Naive thymus-derived CD8-positive, alpha-beta T cell (primary cell): Measurements from ENCODE around the gene RBFOX2. TPM values are rescaled to one million over a fixed set of nuclear protein-coding genes. Genes with fewer than 3 reads are reported as not detected.

Experiments
- ATAC-seq, 2 donors: fragments of 150-1000 bp; cut with Tn5 transposase in 1 of 2; sonication (Bioruptor Pico), chemical (Tn5 transposase) in 1 of 2; 1 replicate in 1 of 2; 2 replicates in 1 of 2; pipeline ENCODE4 v1.10.0; 2021; ENCODE audit warnings: mild to moderate bottlenecking in 2 of 2, moderate library complexity in 2 of 2
- POLR2A ChIA-PET: fragments of 350-600 bp; sonication (Branson Sonifier 250); formaldehyde crosslinking; loops from one replicate; lab custom pipeline; 2021; ENCODE audit warnings: antibody characterized with exemption; lab: Charles Lee
- DNase-seq, 10 donors: peaks; one replicate each; pipeline versions ENCODE4 v3.0.0 to v3.0.0-alpha.2; 2020 to 2022
- H3K27ac Mint-ChIP-seq, 10 donors: one replicate each; pipeline ENCODE4 v1.8.0; 2020 to 2022; ENCODE audit warnings: mild to moderate bottlenecking in 10 of 10, mixed read lengths in 10 of 10, moderate library complexity in 4 of 10, inconsistent platforms in 1 of 10
- H3K27me3 Mint-ChIP-seq, 5 donors: one replicate each; pipeline ENCODE4 v1.8.0; 2021 to 2022; ENCODE audit warnings: mixed read lengths in 5 of 5
- H3K36me3 Mint-ChIP-seq, 3 donors: one replicate each; pipeline ENCODE4 v1.8.0; 2020 to 2022; ENCODE audit warnings: mixed read lengths in 3 of 3, mild to moderate bottlenecking in 2 of 3, inconsistent platforms in 1 of 3
- H3K4me1 Mint-ChIP-seq, 4 donors: one replicate each; pipeline ENCODE4 v1.8.0; 2021 to 2022; ENCODE audit warnings: mixed read lengths in 4 of 4
- H3K4me3 Mint-ChIP-seq, 10 donors: one replicate each; pipeline ENCODE4 v1.8.0; 2020 to 2022; ENCODE audit warnings: mild to moderate bottlenecking in 10 of 10, mixed read lengths in 10 of 10, moderate library complexity in 6 of 10, inconsistent platforms in 1 of 10
- H3K9me3 Mint-ChIP-seq, 9 donors: one replicate each; pipeline ENCODE4 v1.8.0; 2020 to 2022; ENCODE audit warnings: mixed read lengths in 9 of 9, mild to moderate bottlenecking in 3 of 9, inconsistent platforms in 1 of 9, moderate library complexity in 1 of 9
- polyA plus RNA-seq, 3 donors: library from polyadenylated mRNA; unstranded; fragments of 300-500 nt; fragmentation: Illumina TruSeq; gene quantifications; one replicate each; pipeline ENCODE4 v1.2.3, GENCODE V29; 2021
- total RNA-seq, 8 experiments: library from RNA in 2 of 8; stranded (reverse) in 2 of 8; gene quantifications; one replicate each; pipeline ENCODE4 v1.2.3 and lab custom pipeline; 2021 to 2026

Gene RBFOX2
- total and polyA plus RNA-seq, 5 experiments from 2014 or later: 0.15 to 1.7 (median 0.84) TPM; not detected in 1

DNA sequence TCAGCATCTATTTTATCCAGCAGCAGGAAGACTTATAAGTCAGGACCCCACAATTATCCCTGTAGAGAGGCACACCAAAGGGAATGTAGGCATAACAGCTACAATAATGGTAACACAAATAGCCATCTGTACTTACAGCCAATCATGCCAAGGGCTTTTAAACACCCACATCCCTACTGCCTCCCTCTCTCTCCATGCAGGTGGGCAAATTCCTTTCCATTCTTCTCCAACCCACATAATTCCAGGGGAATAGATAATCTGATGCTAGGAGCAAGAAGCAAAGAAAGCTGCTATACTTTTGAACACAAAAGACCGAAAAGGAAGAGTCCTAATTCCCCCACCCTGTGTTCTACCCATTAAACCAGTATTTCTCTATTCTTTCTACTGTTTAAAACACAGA is 46.7 kb downstream of the RBFOX2 start:
- DNase-seq (no peak), ATAC-seq (no peak)
- Mint-ChIP-seq H3K4me3 (no peak overlapping the region), H3K4me1 (no peaks in the 10 kb centered on the region), H3K27me3 (peaks cover 5 to 21% (median 11%) of the 10 kb centered on the region in 5 donors), H3K9me3 (no peaks in the 10 kb centered on the region), H3K27ac (peak overlapping the region in 1 of 10 donors; percentile 42), H3K36me3 (no peaks in the 10 kb centered on the region)
- POLR2A ChIA-PET: no interaction called here

DNA sequence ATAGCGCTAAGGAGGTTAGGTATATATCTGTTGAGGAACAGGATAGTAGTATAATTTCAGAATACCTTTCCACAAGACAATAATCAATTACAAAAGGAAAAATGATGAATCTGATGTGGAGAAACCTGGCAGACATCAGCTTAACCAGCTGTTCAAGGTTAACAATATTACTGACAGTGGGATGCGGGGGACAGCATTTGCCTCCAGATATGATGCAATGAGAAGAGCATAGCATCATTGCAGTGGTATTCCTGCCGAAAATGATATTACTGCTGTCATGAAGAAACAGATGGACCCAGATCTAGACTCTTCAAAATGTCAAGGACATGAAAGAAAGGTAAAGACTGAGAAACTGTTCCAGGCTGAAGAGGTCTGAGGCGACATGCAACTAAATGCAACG is 49.7 kb downstream of the RBFOX2 start:
- Mint-ChIP-seq H3K9me3 (no peaks in the 10 kb centered on the region), H3K36me3 (no peaks in the 10 kb centered on the region), H3K27ac (no peak overlapping the region), H3K4me3 (no peak overlapping the region), H3K27me3 (peaks cover 9 to 23% (median 21%) of the 10 kb centered on the region in 5 donors), H3K4me1 (no peaks in the 10 kb centered on the region)
- no peak for DNase-seq
- POLR2A ChIA-PET: no interaction called here
- no peak for ATAC-seq

DNA sequence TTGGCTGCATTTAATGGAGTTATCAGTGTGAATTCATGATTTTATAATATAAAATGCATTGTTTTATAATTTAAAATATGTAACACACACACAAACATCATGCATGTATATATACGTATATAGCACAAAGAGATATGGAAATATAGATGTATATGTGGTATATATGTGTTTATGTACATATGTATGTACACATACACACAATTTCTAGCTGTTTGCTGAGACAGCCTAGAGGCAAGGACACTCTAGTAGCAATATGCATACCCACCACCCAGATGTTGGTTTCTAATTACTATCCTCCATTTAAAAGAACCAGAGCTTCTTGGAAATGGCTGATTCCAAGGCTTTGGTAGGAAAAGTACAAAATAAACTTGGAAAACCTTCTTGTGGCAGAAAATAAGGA is 50.4 kb downstream of the RBFOX2 start:
- H3K9me3 Mint-ChIP-seq: no peaks in the 10 kb centered on the region
- no peaks in the 10 kb centered on the region for H3K4me1 Mint-ChIP-seq
- DNase-seq (no peak), ATAC-seq (no peak)
- H3K27ac Mint-ChIP-seq: no peak overlapping the region
- no peak overlapping the region for H3K4me3 Mint-ChIP-seq
- no peaks in the 10 kb centered on the region for H3K36me3 Mint-ChIP-seq
- peaks cover 9 to 23% (median 18%) of the 10 kb centered on the region in 5 donors for H3K27me3 Mint-ChIP-seq
- POLR2A ChIA-PET: no interaction called here

DNA sequence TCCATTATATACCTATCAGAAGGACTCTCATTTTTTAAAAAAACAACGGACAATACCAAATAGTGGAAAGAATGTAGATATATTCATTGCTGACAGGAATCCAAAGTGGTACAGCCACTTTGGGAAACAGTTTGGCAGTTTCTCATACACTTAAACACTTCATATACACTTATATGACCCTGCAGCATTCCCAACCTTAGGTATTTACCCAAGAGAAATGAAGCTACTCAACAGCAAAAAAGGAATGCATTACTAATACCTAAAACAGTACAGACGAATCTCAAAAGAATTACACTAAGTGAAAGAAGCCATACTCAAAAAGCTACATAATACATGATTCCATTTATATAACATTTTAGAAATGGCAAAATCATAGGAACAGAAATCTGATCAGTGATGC is 51.5 kb downstream of the RBFOX2 start:
- no peak for ATAC-seq
- no peak overlapping the region for H3K27ac Mint-ChIP-seq
- DNase-seq: no peak
- no peaks in the 10 kb centered on the region for H3K36me3 Mint-ChIP-seq
- no peak overlapping the region for H3K4me3 Mint-ChIP-seq
- H3K9me3 Mint-ChIP-seq: no peaks in the 10 kb centered on the region
- no peaks in the 10 kb centered on the region for H3K4me1 Mint-ChIP-seq
- H3K27me3 Mint-ChIP-seq: peaks cover 8 to 19% (median 16%) of the 10 kb centered on the region in 5 donors
- POLR2A ChIA-PET: no interaction called here

DNA sequence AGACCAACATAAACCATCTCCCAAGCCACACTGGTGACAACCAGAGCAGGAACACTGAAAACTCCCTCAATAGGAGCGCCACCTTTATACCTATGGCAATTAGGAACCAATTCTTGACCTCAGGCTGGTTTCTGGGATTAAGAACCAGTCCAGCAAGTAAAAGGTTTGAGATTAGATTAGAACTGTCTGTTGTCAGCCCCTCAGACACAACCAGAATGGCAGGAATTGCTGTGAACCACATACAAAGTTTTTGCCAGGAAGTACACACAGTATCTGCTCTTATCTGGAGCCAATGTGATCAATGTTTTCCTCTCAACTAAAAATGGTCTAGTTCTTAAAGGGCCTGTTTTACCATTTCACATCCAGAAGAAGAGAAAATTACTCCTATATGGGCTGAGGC is 55.2 kb downstream of the RBFOX2 start:
- H3K9me3 Mint-ChIP-seq: no peaks in the 10 kb centered on the region

DNA sequence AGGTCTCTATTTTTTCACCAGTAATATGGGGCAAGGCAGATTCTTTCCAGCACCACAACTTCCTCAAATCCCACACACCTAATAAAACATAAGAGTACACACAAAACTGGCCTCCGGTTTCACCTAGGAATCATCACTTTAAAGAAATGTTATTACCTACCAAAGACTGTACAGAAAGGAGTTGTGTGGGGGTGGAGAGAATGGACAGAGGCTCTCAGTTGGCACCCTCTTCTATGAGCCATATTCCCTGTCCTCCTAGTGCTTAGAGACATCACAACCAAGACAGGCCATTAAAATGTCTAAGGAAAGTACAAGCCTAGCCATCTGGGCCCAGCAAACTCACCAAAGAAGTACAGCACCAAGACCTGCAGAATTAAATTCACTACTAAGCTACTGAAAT is 56.1 kb downstream of the RBFOX2 start:
- no peak for ATAC-seq
- Mint-ChIP-seq H3K27me3 (peaks cover 8 to 16% (median 12%) of the 10 kb centered on the region in 5 donors), H3K4me1 (peaks cover 0 to 2% (median under 1%) of the 10 kb centered on the region in 4 donors), H3K4me3 (no peak overlapping the region), H3K9me3 (no peaks in the 10 kb centered on the region), H3K27ac (no peak overlapping the region), H3K36me3 (no peaks in the 10 kb centered on the region)
- no peak for DNase-seq
- POLR2A ChIA-PET: no interaction called here

More for the DNA sequence above, 55.2 kb downstream of the RBFOX2 start:
- H3K36me3 Mint-ChIP-seq: no peaks in the 10 kb centered on the region
- H3K4me1 Mint-ChIP-seq: peaks cover 0 to 2% (median under 1%) of the 10 kb centered on the region in 4 donors
- POLR2A ChIA-PET: no interaction called here
- ATAC-seq (no peak), DNase-seq (no peak)
- no peak overlapping the region for H3K27ac Mint-ChIP-seq
- peaks cover 8 to 16% (median 10%) of the 10 kb centered on the region in 5 donors for H3K27me3 Mint-ChIP-seq
- H3K4me3 Mint-ChIP-seq: no peak overlapping the region

DNA sequence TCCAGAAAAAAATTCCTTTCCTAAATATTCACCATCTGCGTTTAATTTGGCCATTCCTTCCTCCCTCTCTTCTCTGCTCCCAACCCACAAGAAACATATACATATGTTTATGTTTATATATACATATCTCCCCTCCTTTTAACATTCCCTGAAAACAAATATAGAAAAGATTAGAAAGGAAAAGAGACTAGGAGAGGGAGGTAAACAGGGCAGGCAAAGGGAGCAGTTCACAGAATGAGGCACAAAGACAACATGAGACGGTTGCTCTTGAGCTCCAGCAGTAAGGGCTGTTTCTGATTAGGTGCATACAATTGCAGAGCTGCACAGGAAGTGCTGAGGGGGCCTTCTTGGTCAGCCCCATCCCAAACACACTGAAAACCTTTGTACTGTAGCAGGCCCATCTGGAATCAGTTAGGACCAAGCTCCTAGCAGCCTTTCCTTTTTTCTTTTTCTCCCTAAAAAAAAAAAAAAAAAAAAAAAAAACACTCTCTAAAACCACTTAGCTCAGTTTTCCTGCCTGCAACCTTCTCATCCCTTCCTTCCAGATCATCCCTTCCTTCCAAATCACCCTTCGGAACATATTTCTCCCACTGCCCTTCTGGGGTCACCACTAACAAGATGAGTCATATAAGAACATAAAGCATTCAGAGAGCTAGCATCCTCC is 57.0 kb downstream of the RBFOX2 start:
- H3K4me1 Mint-ChIP-seq: peaks cover 0 to 2% (median under 1%) of the 10 kb centered on the region in 4 donors
- H3K4me3 Mint-ChIP-seq: no peak overlapping the region
- no peaks in the 10 kb centered on the region for H3K36me3 Mint-ChIP-seq
- POLR2A ChIA-PET: no interaction called here
- H3K27me3 Mint-ChIP-seq: peaks cover 8 to 15% (median 14%) of the 10 kb centered on the region in 5 donors
- DNase-seq (no peak), ATAC-seq (no peak)
- H3K27ac Mint-ChIP-seq: no peak overlapping the region
- no peaks in the 10 kb centered on the region for H3K9me3 Mint-ChIP-seq

DNA sequence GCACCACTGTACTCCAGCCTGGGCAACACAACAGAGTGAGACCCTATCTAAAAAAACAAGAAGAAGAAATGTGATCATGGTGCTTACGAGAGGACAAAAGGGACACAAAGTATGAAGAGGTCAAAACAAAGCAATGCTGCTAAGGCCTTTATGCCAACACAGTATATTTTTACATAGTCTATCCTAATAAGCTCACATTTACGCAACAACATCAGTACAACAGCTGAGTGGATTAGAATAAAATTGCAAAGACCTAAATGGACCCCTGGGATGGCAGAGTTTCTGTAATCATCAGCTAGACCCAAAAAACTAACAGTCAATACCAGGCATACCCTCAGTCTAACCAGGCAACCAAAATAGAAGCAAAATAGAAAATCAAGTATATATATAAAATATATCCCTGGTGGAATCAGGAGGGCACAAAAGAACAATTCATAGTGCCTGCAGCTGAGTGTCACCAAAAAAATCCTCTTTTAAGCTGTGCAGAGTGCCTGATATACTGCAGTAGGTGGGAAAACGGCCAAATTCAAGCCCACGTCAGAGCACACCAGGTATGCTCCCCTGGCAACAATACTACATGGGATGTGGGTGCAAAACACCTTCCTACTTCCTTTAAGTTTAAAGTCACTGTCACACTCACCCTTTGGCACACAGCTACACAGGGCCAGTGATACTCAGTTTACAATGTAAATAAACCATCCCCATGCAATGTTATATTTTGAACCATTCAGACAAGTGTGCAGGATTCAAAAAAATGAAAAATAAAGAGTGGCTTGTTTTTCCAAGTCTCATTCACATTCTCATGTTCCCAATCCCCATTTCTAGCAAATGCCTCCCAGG is 57.8 kb downstream of the RBFOX2 start:
- no peak for ATAC-seq
- no peak overlapping the region for H3K4me3 Mint-ChIP-seq

DNA sequence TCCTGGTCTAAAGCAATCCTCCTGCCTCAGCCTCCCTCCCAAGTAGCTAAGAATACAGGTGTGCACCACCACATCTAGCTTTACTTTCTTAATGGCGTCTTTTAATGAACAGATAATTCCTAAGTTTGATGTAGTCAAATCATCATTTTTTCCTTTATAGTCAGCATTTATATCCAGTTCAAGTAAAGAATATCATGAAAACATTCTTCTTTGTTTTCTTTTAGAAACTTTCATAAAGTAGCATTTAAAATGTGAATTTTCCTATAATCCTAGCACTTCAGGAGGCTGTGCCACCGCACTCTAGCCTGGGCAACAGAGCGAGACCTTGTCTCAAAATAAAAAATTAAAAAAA is 61.6 kb downstream of the RBFOX2 start:
- Mint-ChIP-seq H3K36me3 (no peaks in the 10 kb centered on the region), H3K4me1 (peaks cover 0 to 2% (median under 1%) of the 10 kb centered on the region in 4 donors), H3K9me3 (no peaks in the 10 kb centered on the region), H3K4me3 (no peak overlapping the region), H3K27ac (no peak overlapping the region), H3K27me3 (peaks cover 0 to 8% (median 5%) of the 10 kb centered on the region in 5 donors)
- POLR2A ChIA-PET: no interaction called here
- DNase-seq: no peak
- ATAC-seq: no peak

More for the DNA sequence above, 57.8 kb downstream of the RBFOX2 start:
- Mint-ChIP-seq H3K4me1 (peaks cover 0 to 2% (median under 1%) of the 10 kb centered on the region in 4 donors), H3K27me3 (peaks cover 5 to 11% (median 10%) of the 10 kb centered on the region in 5 donors), H3K27ac (no peak overlapping the region), H3K36me3 (no peaks in the 10 kb centered on the region), H3K9me3 (no peaks in the 10 kb centered on the region)
- no peak for DNase-seq
- POLR2A ChIA-PET: no interaction called here

DNA sequence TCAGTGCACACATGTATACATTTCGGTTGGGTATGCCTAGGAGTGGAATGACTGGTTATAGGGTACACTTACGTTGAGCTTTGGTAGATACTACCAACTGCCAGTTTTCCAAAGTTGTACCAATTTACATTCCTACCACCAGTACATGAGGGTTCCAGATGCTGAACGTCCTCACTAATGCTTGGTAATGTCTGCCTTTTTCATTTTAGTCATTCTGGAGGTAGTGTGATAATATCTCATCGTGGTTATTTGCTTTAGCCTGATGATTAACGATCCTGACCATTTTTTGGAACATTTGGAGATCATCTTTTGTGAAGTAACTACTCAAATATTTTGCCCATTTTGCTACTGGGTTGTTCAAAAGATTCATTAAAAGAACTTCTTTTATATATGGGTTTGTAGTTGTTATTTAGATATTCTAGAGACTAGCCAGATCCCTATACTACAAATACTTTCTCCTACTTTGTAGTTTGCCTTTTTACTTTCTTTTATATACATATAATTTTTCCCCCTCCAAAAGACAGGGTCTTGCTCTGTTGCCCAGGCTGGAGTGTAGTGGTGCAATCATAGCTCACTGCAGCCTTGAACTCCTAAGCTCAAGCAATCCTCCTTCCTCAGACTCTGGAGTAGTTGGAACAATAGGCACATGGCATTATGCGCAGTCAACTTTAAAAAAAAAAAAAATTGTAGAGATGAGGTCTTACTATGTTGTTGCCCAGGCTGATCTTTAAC is 62.1 kb downstream of the RBFOX2 start:
- Mint-ChIP-seq H3K4me3 (no peak overlapping the region), H3K27me3 (peaks cover 0 to 9% (median 5%) of the 10 kb centered on the region in 5 donors), H3K9me3 (no peaks in the 10 kb centered on the region), H3K4me1 (no peaks in the 10 kb centered on the region), H3K36me3 (no peaks in the 10 kb centered on the region), H3K27ac (no peak overlapping the region)
- no peak for DNase-seq
- POLR2A ChIA-PET: no interaction called here
- ATAC-seq: no peak

DNA sequence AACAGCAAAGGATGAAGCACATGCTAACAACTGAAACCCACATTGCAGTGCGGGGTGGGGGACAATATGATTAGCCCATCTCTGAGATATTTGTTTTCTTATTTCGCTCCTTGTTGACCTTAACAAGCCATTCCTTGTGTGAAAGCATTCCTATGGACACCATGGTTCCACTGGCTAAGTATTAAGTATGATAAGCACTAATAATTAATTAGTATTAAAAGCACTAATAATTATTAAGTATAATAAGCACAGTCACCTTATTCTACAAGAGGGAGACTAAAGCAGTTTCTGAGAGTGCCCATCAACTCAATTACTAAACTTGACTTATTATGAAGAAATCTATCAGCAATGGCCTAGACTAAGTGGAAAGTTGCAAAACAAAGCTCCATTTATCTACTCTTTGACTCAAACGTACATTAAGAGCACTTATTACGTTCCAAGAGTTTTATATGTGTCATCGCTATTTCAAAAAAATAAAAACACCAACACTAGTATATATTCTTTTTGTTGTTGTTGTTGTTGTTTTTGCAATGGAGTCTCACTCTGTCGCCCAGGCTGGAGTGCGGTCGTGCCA is 65.3 kb downstream of the RBFOX2 start:
- Mint-ChIP-seq H3K9me3 (no peaks in the 10 kb centered on the region), H3K27ac (no peak overlapping the region), H3K4me1 (no peaks in the 10 kb centered on the region), H3K4me3 (no peak overlapping the region), H3K36me3 (no peaks in the 10 kb centered on the region), H3K27me3 (peaks cover 0 to 10% (median 4%) of the 10 kb centered on the region in 5 donors)
- ATAC-seq (no peak), DNase-seq (no peak)
- POLR2A ChIA-PET: no interaction called here

DNA sequence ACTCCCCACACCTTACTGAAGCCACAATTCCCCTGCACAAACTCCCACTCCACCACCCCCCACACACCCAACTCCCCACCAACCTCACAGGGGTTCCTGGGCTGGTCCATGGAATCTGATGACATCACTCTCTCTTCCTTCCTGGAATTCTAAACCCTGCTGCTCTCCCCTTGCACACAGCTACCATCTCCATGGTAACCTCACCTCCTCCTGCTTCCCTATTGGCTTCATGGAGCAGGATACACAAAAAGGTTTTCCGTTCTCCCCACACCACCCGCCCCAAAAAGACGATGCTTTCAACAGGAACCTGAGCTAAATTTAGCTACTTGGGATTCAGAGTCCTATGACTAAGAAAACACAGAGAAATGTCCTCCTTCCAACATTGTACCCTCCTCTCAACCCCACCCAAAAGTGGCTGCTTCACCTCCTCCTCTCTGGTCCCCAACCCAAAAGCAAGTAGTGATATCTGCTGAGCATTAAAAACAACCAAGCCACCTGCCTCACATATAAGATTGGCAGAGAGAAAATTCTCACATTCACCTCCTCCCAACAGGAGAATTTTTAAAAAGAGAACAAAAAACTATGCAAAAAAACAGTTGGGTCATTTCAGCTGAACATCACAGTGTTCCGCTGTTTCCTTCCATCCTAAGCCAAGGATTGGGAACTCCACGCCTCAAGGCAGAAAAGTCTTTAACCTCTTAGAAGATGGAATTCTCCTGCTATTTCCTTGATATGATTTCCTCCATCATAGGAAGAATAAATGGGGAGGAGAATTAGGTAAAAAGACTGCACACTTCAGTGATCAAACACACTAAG is 66.9 kb downstream of the RBFOX2 start:
- H3K27ac Mint-ChIP-seq: peak overlapping the region in 2 of 10 donors; percentile 12 to 31
- peaks cover 0 to 6% (median 2%) of the 10 kb centered on the region in 5 donors for H3K27me3 Mint-ChIP-seq
- no peaks in the 10 kb centered on the region for H3K9me3 Mint-ChIP-seq
- no peaks in the 10 kb centered on the region for H3K4me1 Mint-ChIP-seq
- POLR2A ChIA-PET: no interaction called here
- no peak overlapping the region for H3K4me3 Mint-ChIP-seq
- DNase-seq (no peak), ATAC-seq (no peak)
- no peaks in the 10 kb centered on the region for H3K36me3 Mint-ChIP-seq
